Astrocyte (in vitro differentiated cells and primary cell): ENCODE measurements around the gene PTPRK. TPM values are rescaled to one million over a fixed set of nuclear protein-coding genes. Genes with fewer than 3 reads are reported as not detected.

Experiments used
- DNase-seq: peaks from one replicate; pipeline ENCODE4 v3.0.0-alpha.2; 2010; ENCODE audit warnings: low read depth
- FAIRE-seq: peaks from 2 replicates; lab custom pipeline; 2011; peaks lifted over from hg19 to GRCh38; lab: Jason Lieb, UNC
- H2AFZ ChIP-seq: 2 replicates; pipeline ENCODE4 v1.6.0; 2012; ENCODE audit warnings: low read depth, low read length, inconsistent platforms
- H3K27ac ChIP-seq: 2 replicates; pipeline ENCODE4 v1.5.1; 2011; ENCODE audit warnings: low read depth, low read length, inconsistent platforms
- H3K27me3 ChIP-seq: 2 replicates; pipeline ENCODE4 v1.6.0; 2011; ENCODE audit warnings: low read length, inconsistent platforms; ENCODE audit not compliant: insufficient read depth
- H3K36me3 ChIP-seq: 2 replicates; pipeline ENCODE4 v1.5.1; 2011; ENCODE audit warnings: low read length, inconsistent platforms; ENCODE audit not compliant: insufficient read depth
- H3K4me1 ChIP-seq: 2 replicates; pipeline ENCODE4 v1.5.1; 2011; ENCODE audit warnings: low read length, inconsistent platforms; ENCODE audit not compliant: insufficient read depth
- H3K4me2 ChIP-seq: 2 replicates; pipeline ENCODE4 v1.6.0; 2012; ENCODE audit warnings: low read length, inconsistent platforms
- H3K4me3 ChIP-seq: 2 replicates; pipeline ENCODE4 v1.5.1; 2011; ENCODE audit warnings: low read depth, mild to moderate bottlenecking, low read length, inconsistent platforms; ENCODE audit not compliant: insufficient read depth
- H3K79me2 ChIP-seq: 2 replicates; pipeline ENCODE4 v1.6.0; 2012; ENCODE audit warnings: mild to moderate bottlenecking, low read length, inconsistent platforms; ENCODE audit not compliant: insufficient read depth
- H3K9ac ChIP-seq: 2 replicates; pipeline ENCODE4 v1.6.0; 2012; ENCODE audit warnings: mild to moderate bottlenecking, low read length, inconsistent platforms
- H3K9me3 ChIP-seq: 2 replicates; pipeline ENCODE4 v1.5.1; 2012; ENCODE audit warnings: low read depth, mild to moderate bottlenecking, low read length, inconsistent platforms; ENCODE audit not compliant: insufficient read depth
- H4K20me1 ChIP-seq: 2 replicates; pipeline ENCODE4 v1.6.0; 2012; ENCODE audit warnings: low read length, inconsistent platforms; ENCODE audit not compliant: insufficient read depth
- H3K27ac Mint-ChIP-seq: one replicate; pipeline ENCODE4 v1.8.0; 2021; ENCODE audit warnings: mild to moderate bottlenecking, mixed read lengths; ENCODE audit not compliant: unreplicated experiment
- H3K27me3 Mint-ChIP-seq: one replicate; pipeline ENCODE4 v1.8.0; 2021; ENCODE audit warnings: low read depth, mixed read lengths; ENCODE audit not compliant: unreplicated experiment
- H3K36me3 Mint-ChIP-seq: one replicate; pipeline ENCODE4 v1.8.0; 2021; ENCODE audit warnings: low read depth, mixed read lengths; ENCODE audit not compliant: unreplicated experiment
- H3K4me1 Mint-ChIP-seq: one replicate; pipeline ENCODE4 v1.8.0; 2021; ENCODE audit warnings: low read depth, mixed read lengths; ENCODE audit not compliant: unreplicated experiment
- H3K4me3 Mint-ChIP-seq: one replicate; pipeline ENCODE4 v1.8.0; 2021; ENCODE audit warnings: mild to moderate bottlenecking, moderate library complexity, mixed read lengths; ENCODE audit not compliant: unreplicated experiment
- H3K9me3 Mint-ChIP-seq: one replicate; pipeline ENCODE4 v1.8.0; 2021; ENCODE audit warnings: mild to moderate bottlenecking, mixed read lengths; ENCODE audit not compliant: unreplicated experiment
- EZH2 ChIP-seq: IDR thresholded peaks from 2 replicates; pipeline ENCODE4 v1.6.1; 2012; ENCODE audit warnings: mild to moderate bottlenecking, low read length, inconsistent platforms; ENCODE audit not compliant: insufficient read depth
- total RNA-seq: library from RNA; stranded (reverse); gene quantifications from 2 replicates; pipeline ENCODE4 v1.2.1, GENCODE V29; 2021
- TF ChIP-seq, protein P1 (sequence below): IDR thresholded peaks from 2 replicates; pipeline ENCODE4 v1.5.1; 2011; ENCODE audit warnings: low read depth, mild to moderate bottlenecking, inconsistent platforms, low read length, moderate library complexity; ENCODE audit not compliant: insufficient read depth

Gene PTPRK
- total RNA-seq, 1 donor from 2014 or later, result 159 TPM

DNA sequence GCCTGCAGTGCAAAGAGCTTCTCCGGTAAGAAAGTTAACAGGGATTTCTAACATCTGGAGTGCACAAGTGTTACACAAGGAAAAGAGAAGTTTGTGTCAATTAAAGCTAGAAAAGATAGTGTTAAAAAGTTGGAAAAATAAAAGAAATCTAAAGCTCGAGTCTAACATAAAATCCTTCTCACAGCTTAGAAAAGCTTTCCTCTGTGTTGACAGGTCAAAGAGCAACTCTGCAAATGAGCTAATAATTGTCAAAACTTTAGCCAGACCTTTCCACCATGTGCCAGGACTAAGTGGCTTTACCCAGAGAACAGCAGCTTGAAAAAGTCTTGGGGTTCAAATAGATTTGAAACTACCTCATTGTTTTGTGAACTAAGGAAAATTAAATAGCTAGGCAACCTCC, 14.8 kb downstream of the PTPRK start:
- H3K27ac Mint-ChIP-seq, result no peak overlapping the region
- H3K27me3 Mint-ChIP-seq, result no peaks in the 10 kb centered on the region
- peaks cover 2% of the 10 kb centered on the region for H3K36me3 Mint-ChIP-seq
- DNase-seq, result no peak
- no peak overlapping the region for H3K9ac ChIP-seq
- no peaks in the 10 kb centered on the region for H3K9me3 ChIP-seq
- H3K79me2 ChIP-seq, result peaks cover 96% of the 10 kb centered on the region
- no peaks in the 10 kb centered on the region for H3K9me3 Mint-ChIP-seq
- FAIRE-seq, result no peak
- H3K4me3 ChIP-seq, result no peak overlapping the region
- no peak overlapping the region for H2AFZ ChIP-seq
- H3K27me3 ChIP-seq, result no peaks in the 10 kb centered on the region
- peaks cover 24% of the 10 kb centered on the region for H4K20me1 ChIP-seq
- no peak overlapping the region for H3K27ac ChIP-seq
- TF ChIP-seq EZH2, result no peak
- TF ChIP-seq, protein P1, sequence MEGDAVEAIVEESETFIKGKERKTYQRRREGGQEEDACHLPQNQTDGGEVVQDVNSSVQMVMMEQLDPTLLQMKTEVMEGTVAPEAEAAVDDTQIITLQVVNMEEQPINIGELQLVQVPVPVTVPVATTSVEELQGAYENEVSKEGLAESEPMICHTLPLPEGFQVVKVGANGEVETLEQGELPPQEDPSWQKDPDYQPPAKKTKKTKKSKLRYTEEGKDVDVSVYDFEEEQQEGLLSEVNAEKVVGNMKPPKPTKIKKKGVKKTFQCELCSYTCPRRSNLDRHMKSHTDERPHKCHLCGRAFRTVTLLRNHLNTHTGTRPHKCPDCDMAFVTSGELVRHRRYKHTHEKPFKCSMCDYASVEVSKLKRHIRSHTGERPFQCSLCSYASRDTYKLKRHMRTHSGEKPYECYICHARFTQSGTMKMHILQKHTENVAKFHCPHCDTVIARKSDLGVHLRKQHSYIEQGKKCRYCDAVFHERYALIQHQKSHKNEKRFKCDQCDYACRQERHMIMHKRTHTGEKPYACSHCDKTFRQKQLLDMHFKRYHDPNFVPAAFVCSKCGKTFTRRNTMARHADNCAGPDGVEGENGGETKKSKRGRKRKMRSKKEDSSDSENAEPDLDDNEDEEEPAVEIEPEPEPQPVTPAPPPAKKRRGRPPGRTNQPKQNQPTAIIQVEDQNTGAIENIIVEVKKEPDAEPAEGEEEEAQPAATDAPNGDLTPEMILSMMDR, result no peak
- H3K4me1 Mint-ChIP-seq, result peaks cover 46% of the 10 kb centered on the region
- H3K4me3 Mint-ChIP-seq, result no peak overlapping the region
- H3K4me2 ChIP-seq, result no peak overlapping the region
- no peaks in the 10 kb centered on the region for H3K36me3 ChIP-seq
- peaks cover 34% of the 10 kb centered on the region for H3K4me1 ChIP-seq

DNA sequence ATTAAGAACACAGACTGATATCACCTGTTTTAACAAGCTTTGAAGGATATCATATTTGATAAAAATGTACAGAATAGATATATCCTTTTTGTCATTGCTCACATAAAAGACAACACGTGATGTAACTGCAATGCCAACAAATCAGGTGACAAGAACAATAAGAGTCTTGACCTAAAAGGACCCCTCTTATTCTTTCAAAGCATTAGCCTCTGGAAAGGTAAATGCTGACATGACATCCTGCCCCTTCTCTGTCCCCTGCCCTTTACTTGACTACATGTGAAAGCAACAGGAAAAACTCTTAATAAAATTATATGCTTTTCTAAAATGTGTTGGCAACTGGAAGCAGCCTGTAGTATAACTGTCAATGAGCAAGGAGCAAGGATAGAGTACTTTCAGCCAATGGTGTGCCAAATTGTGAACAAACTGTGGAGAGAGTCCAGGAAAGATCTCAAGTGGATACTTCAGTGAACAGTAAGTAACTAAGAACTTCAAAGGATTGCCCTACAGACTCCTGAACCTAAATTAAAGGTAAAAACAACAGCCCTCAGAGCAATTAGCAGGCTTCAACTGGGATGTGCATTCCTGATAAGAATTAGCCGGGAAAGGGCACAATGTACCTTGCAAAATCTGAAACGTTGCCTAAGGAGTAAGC, 16.3 kb downstream of the PTPRK start:
- DNase-seq (no peak), FAIRE-seq (no peak)
- H3K4me3 ChIP-seq, result no peak overlapping the region
- no peaks in the 10 kb centered on the region for H3K27me3 Mint-ChIP-seq
- H3K4me3 Mint-ChIP-seq, result no peak overlapping the region
- peaks cover 24% of the 10 kb centered on the region for H3K4me1 ChIP-seq
- no peak overlapping the region for H3K9ac ChIP-seq
- H3K36me3 Mint-ChIP-seq, result peaks cover 2% of the 10 kb centered on the region
- H3K27me3 ChIP-seq, result no peaks in the 10 kb centered on the region
- no peaks in the 10 kb centered on the region for H3K9me3 ChIP-seq
- H3K4me1 Mint-ChIP-seq, result peaks cover 45% of the 10 kb centered on the region
- no peak overlapping the region for H2AFZ ChIP-seq
- TF ChIP-seq, protein P1, result no peak
- TF ChIP-seq EZH2, result no peak
- H3K79me2 ChIP-seq, result peaks cover 96% of the 10 kb centered on the region
- H3K36me3 ChIP-seq, result no peaks in the 10 kb centered on the region
- no peaks in the 10 kb centered on the region for H3K9me3 Mint-ChIP-seq
- no peak overlapping the region for H3K27ac Mint-ChIP-seq
- H3K27ac ChIP-seq, result no peak overlapping the region
- H4K20me1 ChIP-seq, result peaks cover 34% of the 10 kb centered on the region
- H3K4me2 ChIP-seq, result no peak overlapping the region
